ENCODE results near the gene TESMIN. TPM values are rescaled to one million over a fixed set of nuclear protein-coding genes. Genes with fewer than 3 reads are reported as not detected.

Gene TESMIN
- polyA plus RNA-seq, 1 donor (not counting 4 experiments of a cell fraction or from before 2014, with no cell fraction given): 4.0 TPM

- no peaks in the 10 kb centered on the region for H3K9me1 ChIP-seq (ENCODE audit: control insufficient read depth, extremely low read depth, insufficient read depth, low read length)
- no peaks in the 10 kb centered on the region for H3K27me3 ChIP-seq (ENCODE audit: control insufficient read depth, extremely low read depth, insufficient read depth, low read length)
- no peak overlapping the region for H3K4me2 ChIP-seq (ENCODE audit: control insufficient read depth, extremely low read depth, insufficient read depth, low read depth, low read length)
- no peak overlapping the region for H3K9ac ChIP-seq (ENCODE audit: control insufficient read depth, extremely low read depth, insufficient read depth, low read length)
- H3K4me1 ChIP-seq (ENCODE audit: control insufficient read depth, extremely low read depth, insufficient read depth, low read length): no peaks in the 10 kb centered on the region
- H3K27ac ChIP-seq (ENCODE audit: control insufficient read depth, insufficient read depth, low read length): no peak overlapping the region
- H3K4me3 ChIP-seq (ENCODE audit: control insufficient read depth in 2 of 3, extremely low read depth in 1 of 3, insufficient read depth in 2 of 3, low read depth in 1 of 3, low read length in 3 of 3): no peak overlapping the region
- DNase-seq (ENCODE audit: low read depth, low spot score) (no peak), FAIRE-seq (no peak)
- H3K9me3 ChIP-seq (ENCODE audit: control insufficient read depth, low read depth, low read length): no peaks in the 10 kb centered on the region
- dilution Hi-C loops (cut with MboI; ENCODE audit: extremely low pct_ligation_motif_present, low sequenced_read_pairs): no loop called here
- H2AFZ ChIP-seq (ENCODE audit: control insufficient read depth, low read length): no peak overlapping the region
- peaks cover 0 to 8% of the 10 kb centered on the region in 2 experiments for H3K36me3 ChIP-seq (ENCODE audit: control insufficient read depth in 2 of 2, extremely low read depth in 1 of 2, insufficient read depth in 2 of 2, low read length in 2 of 2)
- TF ChIP-seq CTCF (optimal IDR thresholded peaks at IDR 0.05 in 1 of 3, IDR thresholded peaks at IDR 0.05 in 1 of 3, conservative IDR thresholded peaks at IDR 0.05 in 1 of 3; ENCODE audit: extremely low read depth in 1 of 3, insufficient read depth in 2 of 3, low read length in 3 of 3) (no peak), EZH2 (IDR thresholded peaks at IDR 0.05; ENCODE audit: low read length) (no peak)
- H4K20me1 ChIP-seq (ENCODE audit: control insufficient read depth, extremely low read depth, insufficient read depth, low read length): no peaks in the 10 kb centered on the region
- no peaks in the 10 kb centered on the region for H3K79me2 ChIP-seq (ENCODE audit: control insufficient read depth, insufficient read depth, low read length)
These were observed 11.2 kb upstream of the TESMIN start for GRCh38 chr11:68762481-68762880.

- FAIRE-seq (no peak), DNase-seq (ENCODE audit: low read depth, low spot score) (no peak)
- H4K20me1 ChIP-seq (ENCODE audit: control insufficient read depth, extremely low read depth, insufficient read depth, low read length): no peaks in the 10 kb centered on the region
- no peak overlapping the region for H3K4me3 ChIP-seq (ENCODE audit: control insufficient read depth in 2 of 3, extremely low read depth in 1 of 3, insufficient read depth in 2 of 3, low read depth in 1 of 3, low read length in 3 of 3)
- H3K27me3 ChIP-seq (ENCODE audit: control insufficient read depth, extremely low read depth, insufficient read depth, low read length): no peaks in the 10 kb centered on the region
- no peaks in the 10 kb centered on the region for H3K9me3 ChIP-seq (ENCODE audit: control insufficient read depth, low read depth, low read length)
- no peaks in the 10 kb centered on the region for H3K4me1 ChIP-seq (ENCODE audit: control insufficient read depth, extremely low read depth, insufficient read depth, low read length)
- no peaks in the 10 kb centered on the region for H3K79me2 ChIP-seq (ENCODE audit: control insufficient read depth, insufficient read depth, low read length)
- peaks cover 4 to 8% of the 10 kb centered on the region in 2 experiments for H3K36me3 ChIP-seq (ENCODE audit: control insufficient read depth in 2 of 2, extremely low read depth in 1 of 2, insufficient read depth in 2 of 2, low read length in 2 of 2)
- no peak overlapping the region for H2AFZ ChIP-seq (ENCODE audit: control insufficient read depth, low read length)
- no peaks in the 10 kb centered on the region for H3K9me1 ChIP-seq (ENCODE audit: control insufficient read depth, extremely low read depth, insufficient read depth, low read length)
- no peak overlapping the region for H3K9ac ChIP-seq (ENCODE audit: control insufficient read depth, extremely low read depth, insufficient read depth, low read length)
- TF ChIP-seq CTCF (optimal IDR thresholded peaks at IDR 0.05 in 1 of 3, IDR thresholded peaks at IDR 0.05 in 1 of 3, conservative IDR thresholded peaks at IDR 0.05 in 1 of 3; ENCODE audit: extremely low read depth in 1 of 3, insufficient read depth in 2 of 3, low read length in 3 of 3) (no peak), EZH2 (IDR thresholded peaks at IDR 0.05; ENCODE audit: low read length) (no peak)
- no peak overlapping the region for H3K27ac ChIP-seq (ENCODE audit: control insufficient read depth, insufficient read depth, low read length)
- dilution Hi-C loops (cut with MboI; ENCODE audit: extremely low pct_ligation_motif_present, low sequenced_read_pairs): no loop called here
- H3K4me2 ChIP-seq (ENCODE audit: control insufficient read depth, extremely low read depth, insufficient read depth, low read depth, low read length): no peak overlapping the region
These were observed 10.5 kb upstream of the TESMIN start for GRCh38 chr11:68761801-68762200.
